ENCODE data around the gene TENM3.
"Not testable (repeated sequence)": the region's sequence is repeated elsewhere in the genome, so short reads cannot be mapped to it uniquely, and the experiment has no call there.

TENM3 gene

GRCh38 chr4:182243204-182243603, at the start of gene TENM3:
TSS of gene TENM3 (plus strand) at chr4:182243402. CDS start at chr4:182324021, 80,619 bp downstream.
- not testable (repeated sequence) for DNase-seq

GRCh38 chr4:182194091-182194824, 48.9 kb upstream of the TENM3 start:
- DNase-seq, result no peak

- DNase-seq, result no peak
These were observed 45.6 kb upstream of the TENM3 start for GRCh38 chr4:182197611-182198010.

GRCh38 chr4:182201871-182202270, 41.3 kb upstream of the TENM3 start:
- DNase-seq, result no peak

- no peak for DNase-seq
These were observed 40.6 kb upstream of the TENM3 start for GRCh38 chr4:182202650-182203049.

GRCh38 chr4:182203872-182204411, 39.3 kb upstream of the TENM3 start:
- DNase-seq, result no peak

GRCh38 chr4:182205306-182205705, 37.9 kb upstream of the TENM3 start:
- DNase-seq, result no peak

GRCh38 chr4:182206266-182206665, 36.9 kb upstream of the TENM3 start:
- no peak for DNase-seq

- DNase-seq, result no peak
These were observed 36.3 kb upstream of the TENM3 start for GRCh38 chr4:182206916-182207315.

GRCh38 chr4:182207830-182208396, 35.3 kb upstream of the TENM3 start:
- DNase-seq, result no peak

GRCh38 chr4:182208526-182209050, 34.6 kb upstream of the TENM3 start:
- DNase-seq, result no peak

GRCh38 chr4:182212211-182212761, 30.9 kb upstream of the TENM3 start:
- DNase-seq, result no peak

GRCh38 chr4:182213004-182213403, 30.2 kb upstream of the TENM3 start:
- DNase-seq, result no peak

- no peak for DNase-seq
These were observed 28.1 kb upstream of the TENM3 start for GRCh38 chr4:182215148-182215547.

- no peak for DNase-seq
These were observed 27.2 kb upstream of the TENM3 start for GRCh38 chr4:182216005-182216404.

GRCh38 chr4:182219411-182220056, 23.7 kb upstream of the TENM3 start:
- DNase-seq, result no peak

GRCh38 chr4:182221987-182222386, 21.2 kb upstream of the TENM3 start:
- DNase-seq, result no peak

- no peak for DNase-seq
These were observed 20.4 kb upstream of the TENM3 start for GRCh38 chr4:182222766-182223165.

GRCh38 chr4:182223708-182224107, 19.5 kb upstream of the TENM3 start:
- no peak for DNase-seq

GRCh38 chr4:182224192-182224850, 18.9 kb upstream of the TENM3 start:
- no peak for DNase-seq

- no peak for DNase-seq
These were observed 17.8 kb upstream of the TENM3 start for GRCh38 chr4:182225257-182225852.

- no peak for DNase-seq
These were observed 15.6 kb upstream of the TENM3 start for GRCh38 chr4:182227611-182228010.
